GM21367 (cell line): ENCODE results near the gene DOP1B.

Experiments used
- ATAC-seq: cut with Tn5 transposase; IDR thresholded peaks from one replicate; pipeline ENCODE4 v1.9.1; 2021; ENCODE audit not compliant: unreplicated experiment

DOP1B gene

DNA sequence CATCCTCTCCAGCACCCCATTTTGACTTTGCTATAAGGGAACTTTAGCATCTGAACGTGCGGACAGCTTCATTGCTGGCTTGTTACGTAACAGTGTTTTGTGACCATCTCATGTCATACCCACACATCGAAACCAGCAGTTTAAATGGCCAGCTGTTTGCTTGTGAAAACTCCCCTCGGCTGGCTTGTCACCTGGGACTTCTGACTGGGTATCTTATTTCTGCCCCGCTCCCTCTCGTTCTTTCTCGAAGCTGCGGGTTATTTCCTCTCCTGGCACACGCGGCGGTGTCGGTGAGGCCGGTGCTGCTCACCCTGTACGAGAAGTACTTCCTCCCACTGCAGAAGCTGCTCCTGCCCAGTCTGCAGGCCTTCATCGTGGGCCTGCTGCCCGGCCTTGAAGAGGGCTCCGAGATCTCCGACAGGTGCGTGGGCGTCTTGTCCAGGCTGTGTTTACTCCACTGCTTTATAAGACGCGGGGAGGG, 43.5 kb downstream of the DOP1B start:
- ATAC-seq: no peak

DNA sequence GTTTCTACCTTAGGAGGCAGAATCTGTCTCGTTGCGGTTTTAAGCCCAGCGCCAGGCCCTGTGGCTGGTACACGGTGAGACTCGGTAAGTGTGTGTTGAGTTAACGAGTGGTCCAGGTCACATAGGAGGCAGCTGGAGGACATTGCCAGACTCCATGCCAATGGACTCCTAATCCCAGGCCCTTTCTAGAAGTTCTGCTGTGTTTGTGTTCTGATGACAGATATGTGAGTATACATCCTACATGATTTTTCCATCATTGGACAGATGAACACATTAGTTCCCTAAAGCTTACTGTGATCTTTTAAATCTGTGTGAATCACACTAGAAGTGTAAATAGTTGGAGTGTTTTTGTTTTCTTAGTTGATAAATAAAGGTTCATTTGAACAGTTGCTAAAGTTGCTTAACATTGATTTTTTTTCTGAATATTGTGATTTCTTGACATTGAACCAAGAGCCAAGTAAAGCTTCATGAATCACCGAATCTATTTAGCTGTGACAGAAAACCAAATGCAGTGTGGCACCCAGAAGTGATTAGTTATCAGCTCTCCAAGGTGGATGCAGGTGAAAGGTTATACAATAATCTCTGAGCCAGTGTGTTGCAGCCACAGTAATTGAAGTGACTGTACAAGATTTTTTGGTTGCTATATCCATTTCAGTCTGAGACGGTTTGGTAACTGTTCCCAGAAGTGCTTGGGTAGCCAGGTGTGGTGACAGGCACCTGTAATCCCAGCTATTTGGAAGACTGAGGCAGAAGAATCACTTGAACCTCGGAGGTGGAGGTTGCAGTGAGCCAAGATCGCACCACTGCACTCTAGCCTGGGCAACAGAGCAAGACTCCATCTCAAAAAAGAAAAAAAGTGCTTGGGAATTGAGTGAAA, 46.3 kb downstream of the DOP1B start:
- ATAC-seq: no peak

DNA sequence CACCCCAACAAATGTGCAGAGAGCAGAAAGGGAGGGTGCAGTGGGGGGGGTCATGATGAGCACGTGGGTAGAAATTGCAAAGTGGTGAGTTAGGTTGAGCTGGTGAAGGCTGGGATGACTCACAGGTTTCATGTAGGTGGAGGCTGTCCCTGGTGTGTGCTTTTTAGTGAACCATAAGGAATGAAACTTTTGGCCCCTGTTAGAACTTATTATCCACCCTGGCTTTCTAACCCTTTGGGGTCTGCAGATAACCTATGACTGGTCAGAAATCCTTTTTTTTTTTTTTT, 46.9 kb downstream of the DOP1B start:
- ATAC-seq: no peak

DNA sequence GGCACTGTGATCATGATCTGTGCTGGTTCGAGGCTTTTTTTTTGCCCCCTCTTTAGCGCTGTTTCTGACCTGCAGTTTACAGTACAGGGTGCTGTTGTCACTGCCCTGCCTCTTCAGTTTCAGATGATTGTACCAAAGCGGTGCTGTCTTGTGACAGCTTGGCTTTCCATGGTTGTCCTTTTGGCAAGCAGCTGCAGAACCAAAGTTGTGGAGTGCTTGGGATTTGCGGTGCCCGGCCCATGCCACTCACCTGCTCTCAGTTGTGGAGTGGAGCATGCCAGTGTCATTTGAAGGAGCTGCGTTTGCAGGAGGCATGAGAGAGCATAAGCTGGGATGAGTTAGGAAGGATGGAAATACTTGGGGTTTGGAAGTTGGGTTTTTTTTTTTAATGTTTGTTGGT, 48.4 kb downstream of the DOP1B start:
- ATAC-seq: no peak

DNA sequence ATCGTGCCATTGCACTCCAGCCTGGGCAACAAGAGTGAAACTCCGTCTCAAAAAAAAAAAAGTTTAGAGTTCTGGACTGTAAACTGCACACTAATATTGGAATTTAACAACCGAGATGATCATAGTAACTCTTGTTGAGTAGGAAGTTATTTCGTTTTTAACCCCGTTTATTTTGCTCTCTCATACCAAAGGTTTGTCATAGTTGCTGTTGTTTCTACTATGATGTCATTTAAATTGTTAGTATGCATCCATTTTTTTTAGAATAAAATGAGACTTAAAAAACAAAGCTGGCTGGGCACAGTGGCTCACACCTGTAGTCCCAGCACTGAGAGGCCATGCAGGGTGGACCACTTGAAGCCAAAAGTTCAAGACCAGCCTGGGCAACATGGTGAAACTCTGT, 49.3 kb downstream of the DOP1B start:
- no peak for ATAC-seq
